ENCODE data around the gene SLC7A8. TPM values are rescaled to one million over a fixed set of nuclear protein-coding genes. Genes with fewer than 3 reads are reported as not detected.
A peak's percentile ranks its signal among the peaks of the same experiment; 100 is the strongest.

The SLC7A8 gene
- total and polyA plus RNA-seq, 9 donors = 45.9 to 161 (median 95.4) TPM

DNA sequence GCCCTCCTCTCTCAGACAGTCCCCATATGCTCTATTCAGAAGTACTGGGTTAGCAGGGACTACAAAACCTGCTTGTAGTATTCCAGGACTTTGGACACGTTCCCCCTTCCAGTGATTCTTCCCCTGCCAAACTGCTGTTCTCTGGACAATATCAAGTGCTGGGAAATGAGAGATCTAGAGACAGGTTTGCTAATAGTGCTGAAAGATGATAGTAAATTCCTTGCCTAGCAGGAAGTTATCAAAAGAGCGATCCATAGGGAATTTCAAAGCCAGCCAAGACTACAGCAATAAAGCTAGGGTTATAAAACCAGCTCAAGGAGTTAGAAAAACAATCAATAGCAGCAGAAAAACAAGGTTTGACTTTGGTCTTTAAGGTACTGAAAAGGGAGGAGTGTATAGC, 15.2 kb downstream of the SLC7A8 start:
- intact Hi-C loops (cut with DNase I) = no loop called here
- peak overlapping the region in 1 of 2 donors; percentile 14 for H3K27ac ChIP-seq

DNA sequence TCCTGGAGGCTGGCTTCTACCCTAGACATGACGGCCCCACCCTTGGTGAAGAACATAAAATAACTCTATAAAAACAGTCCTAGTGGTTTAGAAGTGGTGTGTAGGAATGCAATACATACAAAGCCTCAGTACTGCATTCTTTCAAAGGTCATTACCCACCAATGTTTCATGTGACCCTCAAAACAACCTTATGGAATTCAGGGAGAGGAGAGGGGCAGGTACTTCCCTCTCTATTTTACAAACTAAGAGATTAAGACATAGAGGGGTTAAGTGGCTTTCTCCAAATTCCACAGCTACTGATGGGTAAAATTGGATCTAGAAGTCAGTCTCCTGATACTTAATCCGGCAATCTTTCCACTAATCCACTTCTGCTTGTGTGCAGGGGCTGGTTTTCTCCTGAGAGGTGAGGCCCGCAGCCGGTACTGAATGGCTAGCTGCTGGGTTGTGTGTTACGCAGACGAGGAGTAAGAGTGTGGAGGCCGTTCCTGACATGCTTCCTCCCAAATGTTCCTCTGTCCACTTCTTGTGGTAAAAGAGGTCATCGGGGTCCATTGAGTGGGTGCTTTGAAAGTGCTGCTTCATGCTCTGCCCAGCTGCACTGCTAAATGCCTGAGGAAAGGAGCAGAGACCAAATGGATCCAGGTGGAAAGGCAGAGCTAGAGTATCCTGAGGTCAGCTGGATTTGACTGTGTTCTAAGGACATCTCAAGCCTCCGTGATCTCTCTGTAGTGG, 16.2 kb downstream of the SLC7A8 start:
- no peak for DNase-seq
- 72 to 80% (median 79%) methylated on average over 9 of the region's 9 CpGs for WGBS, 3 donors
- H3K27me3 ChIP-seq = no peaks in the 10 kb centered on the region
- intact Hi-C loops (cut with DNase I) = no loop called here
- peaks cover 2% of the 10 kb centered on the region for H3K4me1 ChIP-seq (ENCODE audit: insufficient read depth)
- no peaks in the 10 kb centered on the region for H3K9me3 ChIP-seq
- no peaks in the 10 kb centered on the region for H3K36me3 ChIP-seq
- H3K4me3 ChIP-seq = no peak overlapping the region
- H3K27ac ChIP-seq = peak overlapping the region; percentile 11 to 14
- TF ChIP-seq POLR2A (IDR thresholded peaks at IDR 0.05) = no peak
- TF ChIP-seq, protein P1, sequence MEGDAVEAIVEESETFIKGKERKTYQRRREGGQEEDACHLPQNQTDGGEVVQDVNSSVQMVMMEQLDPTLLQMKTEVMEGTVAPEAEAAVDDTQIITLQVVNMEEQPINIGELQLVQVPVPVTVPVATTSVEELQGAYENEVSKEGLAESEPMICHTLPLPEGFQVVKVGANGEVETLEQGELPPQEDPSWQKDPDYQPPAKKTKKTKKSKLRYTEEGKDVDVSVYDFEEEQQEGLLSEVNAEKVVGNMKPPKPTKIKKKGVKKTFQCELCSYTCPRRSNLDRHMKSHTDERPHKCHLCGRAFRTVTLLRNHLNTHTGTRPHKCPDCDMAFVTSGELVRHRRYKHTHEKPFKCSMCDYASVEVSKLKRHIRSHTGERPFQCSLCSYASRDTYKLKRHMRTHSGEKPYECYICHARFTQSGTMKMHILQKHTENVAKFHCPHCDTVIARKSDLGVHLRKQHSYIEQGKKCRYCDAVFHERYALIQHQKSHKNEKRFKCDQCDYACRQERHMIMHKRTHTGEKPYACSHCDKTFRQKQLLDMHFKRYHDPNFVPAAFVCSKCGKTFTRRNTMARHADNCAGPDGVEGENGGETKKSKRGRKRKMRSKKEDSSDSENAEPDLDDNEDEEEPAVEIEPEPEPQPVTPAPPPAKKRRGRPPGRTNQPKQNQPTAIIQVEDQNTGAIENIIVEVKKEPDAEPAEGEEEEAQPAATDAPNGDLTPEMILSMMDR (IDR thresholded peaks at IDR 0.05) = no peak
- TF ChIP-seq EP300 (IDR thresholded peaks at IDR 0.05) = no peak

More for the DNA sequence above, 15.2 kb downstream of the SLC7A8 start:
- peaks cover 2% of the 10 kb centered on the region for H3K4me1 ChIP-seq (ENCODE audit: insufficient read depth)
- TF ChIP-seq EP300 (IDR thresholded peaks at IDR 0.05) (no peak), POLR2A (IDR thresholded peaks at IDR 0.05) (no peak)
- TF ChIP-seq, protein P1 (IDR thresholded peaks at IDR 0.05) = no peak
- 27 to 31% (median 28%) methylated on average over 2 of the region's 2 CpGs for WGBS, 3 donors
- no peaks in the 10 kb centered on the region for H3K9me3 ChIP-seq
- no peaks in the 10 kb centered on the region for H3K36me3 ChIP-seq
- H3K27me3 ChIP-seq = no peaks in the 10 kb centered on the region
- no peak for DNase-seq
- no peak overlapping the region for H3K4me3 ChIP-seq

DNA sequence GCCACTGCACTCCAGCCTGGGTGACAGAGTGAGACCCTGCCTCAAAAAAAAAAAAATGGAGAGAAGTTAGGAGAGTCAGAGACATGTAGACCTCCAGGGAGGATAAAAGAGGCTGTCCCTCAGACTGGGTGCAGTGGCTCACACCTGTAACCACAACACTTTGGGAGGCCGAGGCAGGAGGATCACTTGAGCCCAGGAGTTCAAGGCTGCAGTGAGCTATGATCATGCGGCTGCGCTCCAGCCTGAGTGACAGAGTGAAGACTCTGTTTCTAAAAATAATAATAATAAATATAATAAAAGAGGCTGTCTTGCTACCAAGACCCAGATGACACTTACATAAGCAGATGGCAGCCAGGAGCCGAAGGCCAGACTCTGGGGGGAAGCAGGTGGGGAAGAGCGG, 18.5 kb downstream of the SLC7A8 start:
- H3K36me3 ChIP-seq = no peaks in the 10 kb centered on the region
- no peak for TF ChIP-seq POLR2A (IDR thresholded peaks at IDR 0.05)
- H3K27me3 ChIP-seq = no peaks in the 10 kb centered on the region
- peaks cover 5% of the 10 kb centered on the region for H3K4me1 ChIP-seq (ENCODE audit: insufficient read depth)
- no peak overlapping the region for H3K4me3 ChIP-seq
- intact Hi-C loops (cut with DNase I) = no loop called here
- 93 to 98% (median 98%) methylated on average over 5 of the region's 5 CpGs for WGBS, 3 donors
- DNase-seq = no peak
- H3K9me3 ChIP-seq = no peaks in the 10 kb centered on the region
- H3K27ac ChIP-seq = no peak overlapping the region

DNA sequence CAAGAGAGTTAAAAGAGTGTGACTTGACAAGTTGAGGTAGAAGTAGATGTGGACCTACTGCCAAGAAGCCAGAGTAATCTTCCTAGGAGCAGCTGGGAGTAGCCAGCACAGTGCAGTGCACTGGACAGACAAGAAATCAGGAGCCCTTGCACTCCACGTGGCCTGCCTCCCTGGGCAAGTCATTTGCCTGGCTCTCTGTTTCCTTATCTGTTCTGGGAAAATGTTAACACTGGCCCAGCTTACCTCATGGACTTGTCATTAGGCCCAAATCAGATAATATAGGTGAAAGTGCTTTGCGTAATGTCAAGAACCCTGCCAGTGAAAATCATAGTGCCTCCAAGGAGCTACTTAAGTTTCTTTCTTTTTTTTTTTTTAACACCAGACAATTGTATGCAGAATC, 19.2 kb downstream of the SLC7A8 start:
- H3K4me3 ChIP-seq = no peak overlapping the region
- intact Hi-C loops (cut with DNase I) = no loop called here
- H3K27ac ChIP-seq = no peak overlapping the region
- no peaks in the 10 kb centered on the region for H3K9me3 ChIP-seq
- H3K4me1 ChIP-seq (ENCODE audit: insufficient read depth) = peaks cover 5% of the 10 kb centered on the region
- TF ChIP-seq EP300 (IDR thresholded peaks at IDR 0.05) = no peak
- TF ChIP-seq, protein P1 (IDR thresholded peaks at IDR 0.05) = no peak
- TF ChIP-seq POLR2A (IDR thresholded peaks at IDR 0.05) = no peak
- DNase-seq = no peak
- H3K36me3 ChIP-seq = no peaks in the 10 kb centered on the region
- H3K27me3 ChIP-seq = no peaks in the 10 kb centered on the region
- WGBS, 3 donors = 73 to 79% (median 75%) methylated on average over 2 of the region's 2 CpGs

DNA sequence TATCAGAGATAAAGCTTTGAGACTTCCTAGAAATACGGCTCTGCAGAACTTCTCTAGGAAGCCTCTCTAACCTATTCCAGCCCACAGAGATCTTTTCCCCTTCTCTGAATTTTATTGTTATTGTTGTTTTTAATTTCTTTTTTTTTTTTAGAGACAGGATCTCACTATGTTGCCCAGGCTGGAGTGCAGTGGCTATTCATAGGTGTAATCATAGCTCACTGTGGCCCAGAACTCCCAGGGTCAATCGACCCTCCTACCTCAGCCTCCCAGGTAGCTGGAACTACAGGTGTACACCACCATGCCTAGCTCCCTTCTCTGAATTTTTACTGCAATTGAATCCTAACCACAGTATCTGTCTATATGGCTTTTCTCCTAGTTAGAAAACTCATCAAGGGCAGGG, 19.6 kb downstream of the SLC7A8 start:
- Histone ChIP-seq H3K36me3 (no peaks in the 10 kb centered on the region), H3K4me1 (ENCODE audit: insufficient read depth) (peaks cover 5% of the 10 kb centered on the region), H3K9me3 (no peaks in the 10 kb centered on the region), H3K27ac (no peak overlapping the region), H3K27me3 (no peaks in the 10 kb centered on the region), H3K4me3 (no peak overlapping the region)
- DNase-seq = no peak
- TF ChIP-seq EP300 (IDR thresholded peaks at IDR 0.05) (no peak), POLR2A (IDR thresholded peaks at IDR 0.05) (no peak)
- TF ChIP-seq, protein P1 (IDR thresholded peaks at IDR 0.05) = no peak
- intact Hi-C loops (cut with DNase I) = no loop called here
- WGBS, 3 donors = 91 to 98% (median 94%) methylated on average over 2 of the region's 2 CpGs
